GM12865 (cell line): ENCODE data around the gene TGIF1.

Source experiments
- DNase-seq: peaks from one replicate; pipeline ENCODE4 v3.0.0; 2010; ENCODE audit warnings: low read depth
- H3K4me3 ChIP-seq: 2 replicates; pipeline ENCODE4 v1.5.1; 2011; ENCODE audit warnings: mild to moderate bottlenecking, low read depth, low read length, control low read depth
- CTCF ChIP-seq: IDR thresholded peaks from 2 replicates; pipeline ENCODE4 v1.5.1; 2011; ENCODE audit warnings: low read length, control low read depth, low read depth, inconsistent platforms; ENCODE audit not compliant: insufficient read depth; ENCODE audit errors: missing control alignments

Gene TGIF1

GRCh38 chr18:3472681-3473544 lies 22.9 kb downstream of the TGIF1 start:
- H3K4me3 ChIP-seq = no peak overlapping the region
- TF ChIP-seq CTCF = no peak
- peak; percentile 52 for DNase-seq

GRCh38 chr18:3478262-3478978 lies 28.4 kb downstream of the TGIF1 start:
- H3K4me3 ChIP-seq = no peak overlapping the region
- DNase-seq = no peak
- no peak for TF ChIP-seq CTCF

- DNase-seq = no peak
- H3K4me3 ChIP-seq = no peak overlapping the region
- no peak for TF ChIP-seq CTCF
These were observed 30.1 kb downstream of the TGIF1 start for GRCh38 chr18:3479978-3480509.

GRCh38 chr18:3480827-3481573 lies 31.0 kb downstream of the TGIF1 start:
- TF ChIP-seq CTCF = no peak
- no peak for DNase-seq
- no peak overlapping the region for H3K4me3 ChIP-seq

- peak; percentile 40 for TF ChIP-seq CTCF
- peak; percentile 29 for DNase-seq
- no peak overlapping the region for H3K4me3 ChIP-seq
These were observed 31.8 kb downstream of the TGIF1 start for GRCh38 chr18:3481696-3482210.

- TF ChIP-seq CTCF = no peak
These were observed 32.3 kb downstream of the TGIF1 start for GRCh38 chr18:3482258-3482657.

More at GRCh38 chr18:3482258-3482657, 32.3 kb downstream of the TGIF1 start:
- H3K4me3 ChIP-seq = no peak overlapping the region
- no peak for DNase-seq
